HG03159 (cell line): ENCODE results near the gene ACTC1.

Experiments
- ATAC-seq: cut with Tn5 transposase; IDR thresholded peaks from one replicate; pipeline ENCODE4 v1.9.1; 2021; ENCODE audit warnings: mild to moderate bottlenecking, moderate library complexity; ENCODE audit not compliant: unreplicated experiment

The ACTC1 gene

DNA sequence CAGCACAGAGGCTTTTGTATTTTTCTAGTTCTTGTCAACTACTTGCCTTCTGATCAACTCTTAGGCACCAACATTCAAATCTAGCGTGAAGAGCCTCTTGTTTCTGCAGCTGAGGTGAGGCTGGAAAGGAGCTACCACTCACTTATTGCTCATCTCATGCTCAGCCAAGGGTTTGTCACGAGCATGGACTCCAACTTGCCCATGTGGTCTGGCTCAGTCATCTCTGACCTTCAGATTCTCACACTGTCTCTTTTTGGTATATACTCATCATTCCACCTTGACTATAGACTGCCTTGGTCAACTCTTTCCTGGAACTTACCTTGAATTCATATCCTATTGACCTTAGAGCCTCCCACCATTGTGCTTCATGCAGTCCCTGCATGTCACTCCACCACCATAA, 35.4 kb downstream of the ACTC1 start:
- ATAC-seq = no peak

DNA sequence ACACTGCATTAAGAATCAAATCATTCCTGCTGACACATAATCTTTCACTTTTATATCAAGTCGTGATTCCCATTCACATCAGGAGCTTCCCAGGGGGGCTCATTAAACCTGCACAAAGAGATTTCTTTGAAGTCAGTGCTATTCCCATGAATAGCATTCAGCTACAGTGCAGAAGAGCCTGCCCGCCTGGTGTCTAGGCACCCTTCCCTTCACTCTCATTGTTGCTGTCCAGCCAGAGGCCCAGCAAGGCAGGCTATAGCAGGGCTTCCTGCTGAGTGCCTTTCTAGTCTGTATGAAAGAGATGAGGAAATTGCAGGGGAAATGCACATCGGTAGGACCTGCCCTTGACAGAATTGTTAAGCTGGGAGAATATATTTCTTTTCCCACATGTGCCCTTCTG, 36.0 kb downstream of the ACTC1 start:
- ATAC-seq = no peak

DNA sequence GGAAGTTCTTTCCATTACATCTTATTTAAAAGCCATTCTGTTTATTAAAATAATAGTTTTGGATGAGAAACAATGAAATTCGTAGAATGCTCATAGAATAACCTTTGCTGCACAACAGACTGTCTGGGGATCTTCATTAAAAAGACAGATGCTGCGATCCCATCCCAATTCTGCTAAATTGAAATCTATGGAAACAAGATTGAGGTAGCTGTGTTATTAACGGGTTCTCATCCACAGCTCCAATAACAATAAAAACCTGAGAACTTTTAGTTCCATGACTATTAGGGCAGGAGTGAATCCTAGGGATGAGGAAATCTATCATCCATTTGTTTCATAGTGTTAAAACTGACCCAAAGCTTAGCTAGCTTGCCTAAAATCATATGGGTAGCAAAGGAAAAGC, 38.1 kb downstream of the ACTC1 start:
- ATAC-seq = no peak

DNA sequence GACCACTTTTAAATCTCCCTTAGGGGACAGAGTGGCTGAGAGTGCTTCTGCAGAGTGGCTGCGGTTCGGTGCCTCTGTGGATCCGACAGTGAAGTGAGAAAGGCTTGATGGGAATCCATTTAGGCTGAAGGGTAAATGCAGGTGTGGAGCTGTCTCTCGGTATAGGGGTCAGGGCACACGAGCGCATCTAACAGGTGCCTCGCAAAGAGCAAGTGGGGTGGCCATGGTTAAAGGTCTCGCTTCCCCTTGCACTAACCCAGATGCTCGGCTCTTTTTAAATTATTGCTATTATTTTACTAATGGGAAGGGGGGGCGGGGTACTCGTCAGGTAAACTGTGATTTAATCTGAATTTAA, 40.0 kb downstream of the ACTC1 start:
- ATAC-seq = no peak

DNA sequence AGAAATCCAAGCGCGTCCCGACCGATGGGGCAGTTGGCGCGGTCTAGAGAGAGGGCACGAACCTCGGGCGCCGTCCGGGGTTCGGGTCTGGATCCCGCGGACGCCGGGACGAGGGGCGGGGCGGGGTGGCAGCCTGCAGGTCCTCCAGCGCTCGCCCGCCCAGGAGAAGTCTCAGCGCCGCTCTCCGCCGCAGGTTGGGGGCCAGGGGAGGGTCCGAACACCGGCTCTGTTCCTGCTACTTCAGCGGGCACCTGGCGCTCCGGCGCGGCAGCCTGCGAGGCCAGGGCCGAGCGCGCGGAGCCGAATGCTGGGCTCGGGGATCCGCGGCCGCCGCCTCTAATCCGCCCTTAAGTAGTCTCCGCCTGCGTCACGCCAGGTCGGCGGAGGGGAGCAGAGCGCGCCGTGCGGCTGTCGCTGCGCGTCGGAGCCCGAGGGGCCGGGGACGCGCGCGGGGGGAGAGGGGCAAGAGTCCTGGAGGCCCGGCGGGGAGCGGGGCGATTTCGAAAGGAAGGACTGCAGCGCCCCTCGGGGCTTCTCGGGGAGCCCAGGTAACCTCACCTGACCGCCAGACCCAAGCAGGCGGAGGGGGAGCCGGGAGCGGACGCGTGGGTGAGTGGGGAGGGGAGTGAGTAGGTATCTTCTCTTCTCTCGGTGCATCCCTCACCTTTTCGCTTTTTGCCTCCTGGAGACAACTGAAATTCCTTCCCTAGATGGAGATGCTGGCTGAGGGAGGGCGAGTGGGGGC, 40.5 kb downstream of the ACTC1 start, which contains the start of gene GJD2:
TSS of gene GJD2 (minus strand) at position 325 of the 745 bp plus-strand sequence. CDS start 510 bp downstream, outside the sequence.
- no peak for ATAC-seq

DNA sequence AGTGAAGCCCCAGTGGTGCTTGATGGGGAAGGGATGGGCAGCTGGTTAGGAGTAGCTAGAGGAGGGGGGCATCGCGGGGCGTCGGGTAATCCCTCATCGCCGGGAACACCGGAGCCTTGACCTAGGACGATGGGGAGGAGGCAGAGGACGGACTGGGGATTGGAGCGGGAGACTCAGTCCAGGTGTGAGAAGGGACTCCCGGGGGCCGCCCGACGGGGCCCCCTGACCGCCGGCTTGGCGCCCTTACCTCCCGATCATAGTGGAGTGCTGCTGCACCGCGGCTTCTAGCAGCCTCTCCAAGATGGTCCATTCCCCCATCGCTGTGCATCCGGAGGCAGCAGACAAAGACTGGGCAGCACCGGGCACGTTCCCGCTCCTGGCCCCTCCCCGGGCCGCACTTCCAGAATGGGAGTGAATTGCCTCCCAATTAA, 41.2 kb downstream of the ACTC1 start:
- no peak for ATAC-seq

DNA sequence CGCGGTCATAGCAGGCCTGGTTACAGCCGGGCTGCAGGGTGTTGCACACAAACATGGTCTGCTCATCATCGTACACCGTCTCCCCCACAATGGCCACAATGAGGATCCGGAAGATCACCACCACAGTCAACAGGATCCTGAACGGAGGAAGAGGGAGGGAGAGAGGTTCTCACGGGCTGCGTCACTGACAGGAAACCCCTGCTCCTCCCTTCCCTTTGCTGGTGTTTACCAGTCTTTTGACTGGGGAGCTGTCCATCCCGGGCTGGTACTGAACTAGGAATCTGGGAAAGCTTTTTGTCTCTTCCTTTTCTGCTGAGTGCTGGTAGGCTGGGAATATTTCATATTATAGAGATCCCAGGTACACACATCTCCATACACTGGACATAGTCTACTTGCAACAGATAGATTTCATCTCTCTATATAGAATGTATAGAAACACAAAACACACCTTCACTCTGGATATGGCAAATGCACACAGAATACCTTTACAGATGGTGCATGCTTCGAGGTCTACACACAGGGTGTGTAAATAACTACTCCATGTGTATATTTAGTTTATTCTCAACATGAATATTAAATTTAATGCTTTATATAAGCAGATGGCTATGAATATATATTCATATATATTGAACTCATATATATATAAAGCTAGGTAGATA, 42.0 kb downstream of the ACTC1 start:
- ATAC-seq = no peak

DNA sequence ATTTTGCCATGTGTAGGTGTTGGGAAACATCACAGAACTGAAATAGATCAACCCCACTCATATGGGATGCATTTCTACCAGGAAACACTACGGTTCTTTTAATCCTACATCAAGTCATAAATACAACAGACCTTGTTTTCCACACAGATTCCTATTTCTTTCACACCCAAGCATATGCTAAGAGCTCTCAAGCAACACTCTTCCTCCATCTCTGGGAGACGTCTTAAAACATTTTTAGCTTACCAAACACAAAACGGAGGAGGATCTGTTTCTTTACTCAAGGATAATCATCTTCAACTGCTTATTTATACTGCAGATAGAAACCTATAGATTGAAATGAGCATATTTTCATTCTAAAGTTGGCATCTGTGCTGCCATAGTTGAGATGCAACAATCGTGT, 45.7 kb downstream of the ACTC1 start:
- no peak for ATAC-seq
